HEK293 (cell line): ENCODE results near the gene CACNA1C.

Experiments used
- CTCF ChIA-PET: fragments of 350-600 bp; formaldehyde crosslinking; extraction: SDS; loops from one replicate; lab custom pipeline; 2021; ENCODE audit warnings: antibody characterized with exemption; lab: Yijun Ruan, JAX
- POLR2A ChIA-PET: fragments of 300-600 bp; formaldehyde crosslinking; extraction: SDS; loops from one replicate; lab custom pipeline; 2020; ENCODE audit warnings: antibody characterized with exemption, inconsistent platforms; lab: Yijun Ruan, JAX
- H3K27ac ChIP-seq: fragments of 200-500 bp; sonication (Bioruptor generic); 2 replicates; pipeline ENCODE4 v1.5.1; 2014; ENCODE audit warnings: low read depth, low read length, control low read depth, inconsistent platforms; ENCODE audit errors: extremely low read depth
- H3K36me3 ChIP-seq, 2 experiments: fragments of 200-500 bp in 1 of 2; sonication (Bioruptor generic) in 1 of 2; 1 replicate in 1 of 2; 2 replicates in 1 of 2; pipeline ENCODE4 v1.5.1; 2014 to 2017; ENCODE audit warnings: inconsistent platforms in 2 of 2, low read length in 2 of 2; ENCODE audit not compliant: control insufficient read depth in 2 of 2, insufficient read depth in 1 of 2
- H3K4me1 ChIP-seq: fragments of 200-500 bp; sonication (Bioruptor generic); 2 replicates; pipeline ENCODE4 v1.5.1; 2014; ENCODE audit warnings: mild to moderate bottlenecking, low read length, inconsistent platforms; ENCODE audit not compliant: control insufficient read depth, insufficient read depth
- H3K4me3 ChIP-seq: 2 replicates; pipeline ENCODE4 v1.5.1; 2011; ENCODE audit warnings: low read depth, mild to moderate bottlenecking, control low read depth, low read length, moderate library complexity
- H3K9me3 ChIP-seq: fragments of 200-500 bp; sonication (Bioruptor generic); 2 replicates; pipeline ENCODE4 v1.5.1; 2014; ENCODE audit warnings: low read depth, low read length, inconsistent platforms; ENCODE audit not compliant: control insufficient read depth, insufficient read depth
- EGR2 ChIP-seq: fragments of 450-650 bp; formaldehyde crosslinking; IDR thresholded peaks from 2 replicates; pipeline ENCODE4 v1.5.1; 2016; ENCODE audit warnings: low read depth, missing biosample characterization, missing genetic modification characterization
- SP3 ChIP-seq: fragments of 450-650 bp; formaldehyde crosslinking; IDR thresholded peaks from 2 replicates; pipeline ENCODE4 v1.5.1; 2016; ENCODE audit warnings: missing biosample characterization, missing genetic modification characterization
- TCF7L2 ChIP-seq: IDR thresholded peaks from 2 replicates; pipeline ENCODE4 v1.6.1; 2011; ENCODE audit warnings: low read depth, mild to moderate bottlenecking, inconsistent platforms, low read length, moderate library complexity, borderline replicate concordance
- TRIM28 ChIP-seq: IDR thresholded peaks from 2 replicates; pipeline ENCODE4 v1.6.1; 2011; ENCODE audit warnings: low read length, control low read depth, borderline replicate concordance
- ZFHX2 ChIP-seq: fragments of 450-650 bp; formaldehyde crosslinking; conservative IDR thresholded peaks from 2 replicates; pipeline ENCODE4 v1.5.1; 2016; ENCODE audit warnings: missing biosample characterization, missing genetic modification characterization
- ZFP3 ChIP-seq: fragments of 450-650 bp; formaldehyde crosslinking; IDR thresholded peaks from 2 replicates; pipeline ENCODE4 v1.5.1; 2016; ENCODE audit warnings: low read depth, missing biosample characterization, missing genetic modification characterization
- ZNF132 ChIP-seq: fragments of 450-650 bp; formaldehyde crosslinking; IDR thresholded peaks from 2 replicates; pipeline ENCODE4 v1.5.1; 2017; ENCODE audit warnings: missing biosample characterization, missing genetic modification characterization, borderline replicate concordance
- ZNF16 ChIP-seq: fragments of 450-650 bp; formaldehyde crosslinking; IDR thresholded peaks from 2 replicates; pipeline ENCODE4 v1.5.1; 2016; ENCODE audit warnings: low read depth, missing biosample characterization, missing genetic modification characterization
- ZNF223 ChIP-seq: fragments of 450-650 bp; formaldehyde crosslinking; IDR thresholded peaks from 2 replicates; pipeline ENCODE4 v1.5.1; 2016; ENCODE audit warnings: missing biosample characterization, missing genetic modification characterization
- ZNF354C ChIP-seq: fragments of 450-650 bp; formaldehyde crosslinking; IDR thresholded peaks from 2 replicates; pipeline ENCODE4 v1.5.1; 2016; ENCODE audit warnings: missing biosample characterization, missing genetic modification characterization, low read depth, borderline replicate concordance
- ZNF585B ChIP-seq: fragments of 450-650 bp; formaldehyde crosslinking; IDR thresholded peaks from 2 replicates; pipeline ENCODE4 v1.5.1; 2016; ENCODE audit warnings: missing biosample characterization, missing genetic modification characterization
- ZNF791 ChIP-seq: fragments of 450-650 bp; formaldehyde crosslinking; IDR thresholded peaks from 2 replicates; pipeline ENCODE4 v1.5.1; 2016; ENCODE audit warnings: missing biosample characterization, missing genetic modification characterization
- ZNF837 ChIP-seq: fragments of 450-650 bp; formaldehyde crosslinking; IDR thresholded peaks from 2 replicates; pipeline ENCODE4 v1.5.1; 2016; ENCODE audit warnings: missing biosample characterization, missing genetic modification characterization
- TF ChIP-seq, protein P1 (sequence below): fragments of 450-650 bp; formaldehyde crosslinking; IDR thresholded peaks from 2 replicates; pipeline ENCODE4 v1.5.1; 2016; ENCODE audit warnings: missing biosample characterization, missing genetic modification characterization, borderline replicate concordance
- TF ChIP-seq, protein P2 (sequence below): fragments of 450-650 bp; formaldehyde crosslinking; IDR thresholded peaks from 2 replicates; pipeline ENCODE4 v1.5.1; 2016; ENCODE audit warnings: missing biosample characterization, missing genetic modification characterization
- TF ChIP-seq, protein P3 (sequence below): fragments of 450-650 bp; formaldehyde crosslinking; IDR thresholded peaks from 2 replicates; pipeline ENCODE4 v1.5.1; 2016; ENCODE audit warnings: missing biosample characterization, missing genetic modification characterization
- TF ChIP-seq, protein P4 (sequence below): fragments of 450-650 bp; formaldehyde crosslinking; IDR thresholded peaks from 2 replicates; pipeline ENCODE4 v1.5.1; 2016; ENCODE audit warnings: missing biosample characterization, missing genetic modification characterization
- TF ChIP-seq, protein P5 (sequence below): sonication (generic); formaldehyde crosslinking; IDR thresholded peaks from 2 replicates; pipeline ENCODE4 v1.8.1; 2022; ENCODE audit warnings: mild to moderate bottlenecking, moderate library complexity, missing genetic modification reagents

The CACNA1C gene

DNA sequence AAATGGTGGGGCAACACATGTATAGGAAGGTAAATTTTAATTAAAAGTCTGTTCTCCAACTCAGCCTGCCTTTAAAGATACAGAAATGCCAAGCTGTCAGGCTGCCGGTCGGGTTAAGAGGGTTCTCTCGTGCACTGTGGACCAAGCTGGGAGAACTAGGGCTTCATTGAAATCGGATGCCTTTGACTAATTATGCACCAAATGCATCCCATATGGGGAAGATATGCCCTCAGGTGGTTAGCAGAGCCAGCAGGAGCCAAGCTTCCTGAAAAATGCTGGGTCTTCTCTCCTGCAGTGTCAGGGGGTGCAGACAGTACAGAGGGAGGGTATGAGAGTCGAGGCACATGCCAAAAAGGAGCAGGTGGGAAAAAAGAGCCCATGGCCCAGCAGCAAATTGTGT is 236.1 kb downstream of the CACNA1C start (continued):
- TF ChIP-seq, protein P1, sequence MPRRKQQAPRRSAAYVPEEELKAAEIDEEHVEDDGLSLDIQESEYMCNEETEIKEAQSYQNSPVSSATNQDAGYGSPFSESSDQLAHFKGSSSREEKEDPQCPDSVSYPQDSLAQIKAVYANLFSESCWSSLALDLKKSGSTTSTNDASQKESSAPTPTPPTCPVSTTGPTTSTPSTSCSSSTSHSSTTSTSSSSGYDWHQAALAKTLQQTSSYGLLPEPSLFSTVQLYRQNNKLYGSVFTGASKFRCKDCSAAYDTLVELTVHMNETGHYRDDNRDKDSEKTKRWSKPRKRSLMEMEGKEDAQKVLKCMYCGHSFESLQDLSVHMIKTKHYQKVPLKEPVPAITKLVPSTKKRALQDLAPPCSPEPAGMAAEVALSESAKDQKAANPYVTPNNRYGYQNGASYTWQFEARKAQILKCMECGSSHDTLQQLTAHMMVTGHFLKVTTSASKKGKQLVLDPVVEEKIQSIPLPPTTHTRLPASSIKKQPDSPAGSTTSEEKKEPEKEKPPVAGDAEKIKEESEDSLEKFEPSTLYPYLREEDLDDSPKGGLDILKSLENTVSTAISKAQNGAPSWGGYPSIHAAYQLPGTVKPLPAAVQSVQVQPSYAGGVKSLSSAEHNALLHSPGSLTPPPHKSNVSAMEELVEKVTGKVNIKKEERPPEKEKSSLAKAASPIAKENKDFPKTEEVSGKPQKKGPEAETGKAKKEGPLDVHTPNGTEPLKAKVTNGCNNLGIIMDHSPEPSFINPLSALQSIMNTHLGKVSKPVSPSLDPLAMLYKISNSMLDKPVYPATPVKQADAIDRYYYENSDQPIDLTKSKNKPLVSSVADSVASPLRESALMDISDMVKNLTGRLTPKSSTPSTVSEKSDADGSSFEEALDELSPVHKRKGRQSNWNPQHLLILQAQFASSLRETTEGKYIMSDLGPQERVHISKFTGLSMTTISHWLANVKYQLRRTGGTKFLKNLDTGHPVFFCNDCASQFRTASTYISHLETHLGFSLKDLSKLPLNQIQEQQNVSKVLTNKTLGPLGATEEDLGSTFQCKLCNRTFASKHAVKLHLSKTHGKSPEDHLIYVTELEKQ (tag by site-specific recombination): no peak
- no peak for TF ChIP-seq ZNF16 (tag by site-specific recombination)
- TF ChIP-seq ZNF585B (tag by site-specific recombination): no peak

DNA sequence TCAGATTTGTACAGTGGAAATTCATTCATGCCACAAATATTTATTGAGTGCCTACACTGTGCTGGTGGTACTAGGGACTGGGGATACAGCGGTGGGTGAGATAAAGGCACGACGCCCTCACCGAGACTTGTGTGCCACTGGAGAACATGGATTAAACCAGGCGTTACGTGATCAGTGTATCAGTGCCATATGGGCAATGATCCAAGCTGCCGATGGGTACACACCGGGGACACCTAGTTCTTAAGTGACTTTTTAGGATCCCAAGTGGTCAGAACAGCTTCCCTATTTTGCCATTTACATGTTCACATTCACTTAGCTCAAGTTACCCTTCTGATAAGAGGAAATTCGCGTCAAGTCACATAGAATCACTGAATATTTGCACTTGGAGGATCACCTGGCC is 236.7 kb downstream of the CACNA1C start:
- H3K36me3 ChIP-seq: no peaks in the 10 kb centered on the region
- TF ChIP-seq, protein P2, sequence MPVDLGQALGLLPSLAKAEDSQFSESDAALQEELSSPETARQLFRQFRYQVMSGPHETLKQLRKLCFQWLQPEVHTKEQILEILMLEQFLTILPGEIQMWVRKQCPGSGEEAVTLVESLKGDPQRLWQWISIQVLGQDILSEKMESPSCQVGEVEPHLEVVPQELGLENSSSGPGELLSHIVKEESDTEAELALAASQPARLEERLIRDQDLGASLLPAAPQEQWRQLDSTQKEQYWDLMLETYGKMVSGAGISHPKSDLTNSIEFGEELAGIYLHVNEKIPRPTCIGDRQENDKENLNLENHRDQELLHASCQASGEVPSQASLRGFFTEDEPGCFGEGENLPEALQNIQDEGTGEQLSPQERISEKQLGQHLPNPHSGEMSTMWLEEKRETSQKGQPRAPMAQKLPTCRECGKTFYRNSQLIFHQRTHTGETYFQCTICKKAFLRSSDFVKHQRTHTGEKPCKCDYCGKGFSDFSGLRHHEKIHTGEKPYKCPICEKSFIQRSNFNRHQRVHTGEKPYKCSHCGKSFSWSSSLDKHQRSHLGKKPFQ (tag by site-specific recombination): no peak
- TF ChIP-seq ZNF132 (tag by site-specific recombination): no peak
- no peak for TF ChIP-seq ZFHX2 (tag by site-specific recombination)
- TF ChIP-seq ZNF791 (tag by site-specific recombination): no peak
- TF ChIP-seq, protein P3, sequence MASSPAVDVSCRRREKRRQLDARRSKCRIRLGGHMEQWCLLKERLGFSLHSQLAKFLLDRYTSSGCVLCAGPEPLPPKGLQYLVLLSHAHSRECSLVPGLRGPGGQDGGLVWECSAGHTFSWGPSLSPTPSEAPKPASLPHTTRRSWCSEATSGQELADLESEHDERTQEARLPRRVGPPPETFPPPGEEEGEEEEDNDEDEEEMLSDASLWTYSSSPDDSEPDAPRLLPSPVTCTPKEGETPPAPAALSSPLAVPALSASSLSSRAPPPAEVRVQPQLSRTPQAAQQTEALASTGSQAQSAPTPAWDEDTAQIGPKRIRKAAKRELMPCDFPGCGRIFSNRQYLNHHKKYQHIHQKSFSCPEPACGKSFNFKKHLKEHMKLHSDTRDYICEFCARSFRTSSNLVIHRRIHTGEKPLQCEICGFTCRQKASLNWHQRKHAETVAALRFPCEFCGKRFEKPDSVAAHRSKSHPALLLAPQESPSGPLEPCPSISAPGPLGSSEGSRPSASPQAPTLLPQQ: no peak
- no peak for TF ChIP-seq EGR2 (tag by site-specific recombination)
- TF ChIP-seq, protein P4, sequence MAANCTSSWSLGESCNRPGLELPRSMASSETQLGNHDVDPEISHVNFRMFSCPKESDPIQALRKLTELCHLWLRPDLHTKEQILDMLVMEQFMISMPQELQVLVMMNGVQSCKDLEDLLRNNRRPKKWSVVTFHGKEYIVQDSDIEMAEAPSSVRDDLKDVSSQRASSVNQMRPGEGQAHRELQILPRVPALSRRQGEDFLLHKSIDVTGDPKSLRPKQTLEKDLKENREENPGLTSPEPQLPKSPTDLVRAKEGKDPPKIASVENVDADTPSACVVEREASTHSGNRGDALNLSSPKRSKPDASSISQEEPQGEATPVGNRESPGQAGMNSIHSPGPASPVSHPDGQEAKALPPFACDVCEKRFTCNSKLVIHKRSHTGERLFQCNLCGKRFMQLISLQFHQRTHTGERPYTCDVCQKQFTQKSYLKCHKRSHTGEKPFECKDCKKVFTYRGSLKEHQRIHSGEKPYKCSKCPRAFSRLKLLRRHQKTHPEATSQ (tag by site-specific recombination): no peak
- TF ChIP-seq SP3: no peak
- TF ChIP-seq TCF7L2: no peak
- TF ChIP-seq, protein P5, sequence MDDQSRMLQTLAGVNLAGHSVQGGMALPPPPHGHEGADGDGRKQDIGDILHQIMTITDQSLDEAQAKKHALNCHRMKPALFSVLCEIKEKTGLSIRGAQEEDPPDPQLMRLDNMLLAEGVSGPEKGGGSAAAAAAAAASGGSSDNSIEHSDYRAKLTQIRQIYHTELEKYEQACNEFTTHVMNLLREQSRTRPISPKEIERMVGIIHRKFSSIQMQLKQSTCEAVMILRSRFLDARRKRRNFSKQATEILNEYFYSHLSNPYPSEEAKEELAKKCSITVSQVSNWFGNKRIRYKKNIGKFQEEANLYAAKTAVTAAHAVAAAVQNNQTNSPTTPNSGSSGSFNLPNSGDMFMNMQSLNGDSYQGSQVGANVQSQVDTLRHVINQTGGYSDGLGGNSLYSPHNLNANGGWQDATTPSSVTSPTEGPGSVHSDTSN (CRISPR knock-in tag): no peak
- TF ChIP-seq ZNF354C (tag by site-specific recombination): no peak
- TF ChIP-seq ZNF837 (tag by site-specific recombination): no peak
- no peak for TF ChIP-seq TRIM28
- TF ChIP-seq ZFP3 (tag by site-specific recombination): no peak
- no peak for TF ChIP-seq ZNF223
- TF ChIP-seq, all 188 proteins: peak for 0
- H3K9me3 ChIP-seq: no peaks in the 10 kb centered on the region; the same call in 1 of the 2 replicates
- CTCF ChIA-PET: interaction anchor here (2.7 kb wide), 1 partner anchor 232 kb away, joined by 14 read pairs; no protein-coding TSS in a partner anchor
- no peak overlapping the region for H3K4me3 ChIP-seq
- H3K4me1 ChIP-seq: no peaks in the 10 kb centered on the region
- POLR2A ChIA-PET: no interaction called here
- no peak overlapping the region for H3K27ac ChIP-seq
